OCI-LY1 (cell line): ENCODE data around the gene KRT80.

ENCODE experiments used
- H2AFZ ChIP-seq: fragments of 200-600 bp; sonication (generic), shearing (Covaris generic); 2 replicates; pipeline ENCODE4 v1.6.0; 2014; ENCODE audit warnings: antibody characterized with exemption, mild to moderate bottlenecking, low read length
- H3F3A ChIP-seq: fragments of 200-600 bp; sonication (generic), shearing (Covaris generic); 2 replicates; pipeline ENCODE4 v1.6.0; 2014; ENCODE audit warnings: mild to moderate bottlenecking, antibody characterized with exemption, low read length, moderate library complexity; ENCODE audit not compliant: insufficient read depth
- H3K27ac ChIP-seq: fragments of 200-600 bp; sonication (generic); 2 replicates; pipeline ENCODE4 v1.5.1; 2014; ENCODE audit warnings: low read length, mixed run types, mild to moderate bottlenecking, low read depth; ENCODE audit not compliant: poor library complexity, severe bottlenecking
- H3K27me3 ChIP-seq: fragments of 200-600 bp; sonication (generic); 2 replicates; pipeline ENCODE4 v1.6.0; 2014; ENCODE audit warnings: antibody characterized with exemption, mild to moderate bottlenecking, low read length, moderate library complexity; ENCODE audit not compliant: insufficient read depth
- H3K36me3 ChIP-seq: fragments of 200-600 bp; sonication (generic); 2 replicates; pipeline ENCODE4 v1.6.1; 2014; ENCODE audit warnings: mild to moderate bottlenecking, antibody characterized with exemption, low read length, moderate library complexity, mixed read lengths; ENCODE audit not compliant: insufficient read depth
- H3K4me1 ChIP-seq: fragments of 200-600 bp; sonication (generic); 2 replicates; pipeline ENCODE4 v1.5.1; 2014; ENCODE audit warnings: mild to moderate bottlenecking, low read length, moderate library complexity; ENCODE audit not compliant: insufficient read depth, severe bottlenecking
- H3K4me2 ChIP-seq: fragments of 200-600 bp; sonication (generic), shearing (Covaris generic); 2 replicates; pipeline ENCODE4 v1.6.1; 2014; ENCODE audit warnings: low read length
- H3K4me3 ChIP-seq: fragments of 200-600 bp; sonication (generic); 2 replicates; pipeline ENCODE4 v1.5.1; 2014; ENCODE audit warnings: low read length, low read depth, mild to moderate bottlenecking, mixed read lengths; ENCODE audit not compliant: poor library complexity, severe bottlenecking
- H3K79me2 ChIP-seq: fragments of 200-600 bp; shearing (Covaris generic); 2 replicates; pipeline ENCODE4 v1.6.1; 2016; ENCODE audit warnings: mixed run types, low read length, mixed read lengths; ENCODE audit not compliant: insufficient read depth
- H3K9ac ChIP-seq: fragments of 200-600 bp; sonication (generic), shearing (Covaris generic); 2 replicates; pipeline ENCODE4 v1.6.1; 2014; ENCODE audit warnings: mild to moderate bottlenecking, low read length, mixed read lengths
- H3K9me2 ChIP-seq: fragments of 200-600 bp; sonication (generic), shearing (Covaris generic); 2 replicates; pipeline ENCODE4 v1.6.1; 2014; ENCODE audit warnings: low read depth, mild to moderate bottlenecking, low read length, mixed read lengths
- H3K9me3 ChIP-seq: fragments of 200-600 bp; shearing (Covaris generic); 2 replicates; pipeline ENCODE4 v1.6.1; 2014; ENCODE audit warnings: low read length, mixed read lengths
- H4K20me1 ChIP-seq: fragments of 200-600 bp; sonication (generic), shearing (Covaris generic); 2 replicates; pipeline ENCODE4 v1.6.0; 2016; ENCODE audit warnings: mild to moderate bottlenecking, low read length; ENCODE audit not compliant: insufficient read depth
- EZH2 ChIP-seq: fragments of 200-600 bp; sonication (generic), shearing (Covaris generic); IDR thresholded peaks from 2 replicates; pipeline ENCODE4 v1.8.0; 2017; ENCODE audit warnings: borderline replicate concordance, mixed run types, mild to moderate bottlenecking, antibody characterized with exemption, low read length, moderate library complexity, mixed read lengths
- TF ChIP-seq, protein P1 (sequence below): fragments of 200-600 bp; sonication (generic), shearing (Covaris generic); IDR thresholded peaks from 2 replicates; pipeline ENCODE4 v1.5.1; 2017; ENCODE audit warnings: mild to moderate bottlenecking, antibody characterized with exemption, low read length, moderate library complexity, mixed read lengths

The KRT80 gene

DNA sequence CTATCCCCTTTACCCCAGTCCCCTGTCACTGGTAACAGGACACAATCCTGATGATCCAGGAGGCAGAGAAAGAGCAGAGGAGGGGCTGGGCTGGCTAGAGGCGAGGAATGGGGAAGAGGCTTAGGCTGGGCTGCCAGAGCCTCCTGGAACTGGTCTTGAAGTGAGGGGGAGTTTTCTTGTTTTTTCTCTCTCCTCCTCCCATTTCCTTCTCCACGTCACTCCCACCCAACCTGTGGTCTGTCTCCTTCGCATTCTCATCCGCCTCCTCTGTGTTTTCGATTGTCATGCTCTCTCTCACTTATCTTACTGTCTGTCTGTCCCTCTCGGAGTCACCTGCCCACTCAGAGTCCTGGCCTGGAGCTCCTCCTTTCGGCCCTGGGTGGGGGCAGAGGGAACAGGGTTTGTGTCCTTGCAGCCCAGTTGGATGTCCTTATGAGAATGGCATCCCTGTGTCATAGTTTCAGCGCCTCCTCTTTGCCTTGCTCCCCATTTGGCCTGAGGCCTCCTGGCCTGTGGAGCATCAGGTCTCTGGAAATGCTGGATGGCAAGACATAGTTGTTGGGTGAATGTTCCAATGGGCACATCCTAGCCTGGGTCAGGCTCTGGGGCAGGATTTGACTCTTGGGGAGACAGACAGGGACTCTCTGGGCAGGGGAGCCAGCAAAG is 3.4 kb upstream of the KRT80 start:
- Histone ChIP-seq H3K36me3 (no peaks in the 10 kb centered on the region), H2AFZ (no peak overlapping the region), H3K27me3 (no peaks in the 10 kb centered on the region), H3K79me2 (no peaks in the 10 kb centered on the region), H3F3A (no peaks in the 10 kb centered on the region), H3K4me3 (no peak overlapping the region), H4K20me1 (no peaks in the 10 kb centered on the region), H3K9ac (no peak overlapping the region), H3K9me2 (no peaks in the 10 kb centered on the region), H3K27ac (no peak overlapping the region), H3K4me2 (no peak overlapping the region), H3K9me3 (no peaks in the 10 kb centered on the region), H3K4me1 (no peaks in the 10 kb centered on the region)
- TF ChIP-seq, protein P1, sequence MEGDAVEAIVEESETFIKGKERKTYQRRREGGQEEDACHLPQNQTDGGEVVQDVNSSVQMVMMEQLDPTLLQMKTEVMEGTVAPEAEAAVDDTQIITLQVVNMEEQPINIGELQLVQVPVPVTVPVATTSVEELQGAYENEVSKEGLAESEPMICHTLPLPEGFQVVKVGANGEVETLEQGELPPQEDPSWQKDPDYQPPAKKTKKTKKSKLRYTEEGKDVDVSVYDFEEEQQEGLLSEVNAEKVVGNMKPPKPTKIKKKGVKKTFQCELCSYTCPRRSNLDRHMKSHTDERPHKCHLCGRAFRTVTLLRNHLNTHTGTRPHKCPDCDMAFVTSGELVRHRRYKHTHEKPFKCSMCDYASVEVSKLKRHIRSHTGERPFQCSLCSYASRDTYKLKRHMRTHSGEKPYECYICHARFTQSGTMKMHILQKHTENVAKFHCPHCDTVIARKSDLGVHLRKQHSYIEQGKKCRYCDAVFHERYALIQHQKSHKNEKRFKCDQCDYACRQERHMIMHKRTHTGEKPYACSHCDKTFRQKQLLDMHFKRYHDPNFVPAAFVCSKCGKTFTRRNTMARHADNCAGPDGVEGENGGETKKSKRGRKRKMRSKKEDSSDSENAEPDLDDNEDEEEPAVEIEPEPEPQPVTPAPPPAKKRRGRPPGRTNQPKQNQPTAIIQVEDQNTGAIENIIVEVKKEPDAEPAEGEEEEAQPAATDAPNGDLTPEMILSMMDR: no peak

DNA sequence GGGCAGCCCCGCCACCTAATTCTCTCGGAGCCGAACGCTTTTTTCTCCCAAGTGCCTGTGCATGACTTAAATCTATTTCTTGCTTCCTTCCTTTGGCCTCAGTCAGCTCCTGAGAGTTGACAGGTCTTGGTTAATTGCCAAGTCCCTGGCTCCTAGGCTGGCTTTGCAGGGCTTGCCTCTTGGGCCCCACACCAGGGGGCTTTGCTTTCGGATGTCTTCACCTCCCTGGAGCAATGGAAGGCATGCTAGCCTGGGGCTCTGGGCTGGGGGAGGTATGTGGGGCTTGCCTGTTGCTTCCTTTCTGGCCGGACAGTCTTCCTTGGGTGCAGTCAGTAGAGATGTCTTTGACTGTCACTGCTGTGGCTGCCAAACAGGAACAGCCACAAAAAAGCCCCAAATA is 2.2 kb upstream of the KRT80 start:
- Histone ChIP-seq H3K4me1 (no peaks in the 10 kb centered on the region), H3K36me3 (no peaks in the 10 kb centered on the region), H4K20me1 (no peaks in the 10 kb centered on the region), H2AFZ (no peak overlapping the region), H3K4me2 (no peak overlapping the region), H3K9me2 (no peaks in the 10 kb centered on the region), H3K79me2 (no peaks in the 10 kb centered on the region), H3K27ac (no peak overlapping the region), H3K9ac (no peak overlapping the region), H3F3A (no peaks in the 10 kb centered on the region), H3K9me3 (no peaks in the 10 kb centered on the region), H3K27me3 (no peaks in the 10 kb centered on the region), H3K4me3 (no peak overlapping the region)
- TF ChIP-seq, protein P1: no peak
- TF ChIP-seq EZH2: no peak

DNA sequence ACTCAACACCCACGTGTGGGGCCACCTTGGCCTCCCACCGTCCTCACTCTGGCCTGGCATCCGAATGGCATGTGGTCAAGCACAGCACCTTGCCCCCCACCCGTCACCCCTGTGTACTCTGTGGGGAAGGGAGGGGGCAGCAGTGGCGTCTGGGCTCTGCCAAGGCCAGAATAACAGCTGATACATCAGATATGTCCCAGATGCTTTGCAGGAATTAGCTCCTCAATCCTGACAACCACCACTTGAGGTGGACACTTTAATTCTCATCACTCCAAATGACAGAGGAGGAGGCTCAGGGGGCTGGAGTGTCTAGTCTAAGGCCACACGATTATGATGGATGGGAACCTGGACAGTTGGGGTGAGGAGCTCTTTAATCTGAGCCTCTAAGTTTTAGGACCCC is 1.7 kb upstream of the KRT80 start:
- Histone ChIP-seq H3K27me3 (no peaks in the 10 kb centered on the region), H3K4me3 (no peak overlapping the region), H3F3A (no peaks in the 10 kb centered on the region), H2AFZ (no peak overlapping the region), H4K20me1 (no peaks in the 10 kb centered on the region), H3K27ac (no peak overlapping the region), H3K9ac (no peak overlapping the region), H3K79me2 (no peaks in the 10 kb centered on the region), H3K36me3 (no peaks in the 10 kb centered on the region), H3K4me2 (no peak overlapping the region), H3K9me2 (no peaks in the 10 kb centered on the region), H3K9me3 (no peaks in the 10 kb centered on the region), H3K4me1 (no peaks in the 10 kb centered on the region)
- TF ChIP-seq, protein P1: no peak
- no peak for TF ChIP-seq EZH2
